ENCODE results near the gene CHMP4B. TPM values are rescaled to one million over a fixed set of nuclear protein-coding genes. Genes with fewer than 3 reads are reported as not detected.

Gene CHMP4B
- total RNA-seq, 4 donors from 2014 or later: 90.8 to 116 (median 100) TPM

GRCh38 chr20:33766686-33767085, 44.5 kb upstream of the CHMP4B start:
- Histone ChIP-seq H3K27me3 (no peaks in the 10 kb centered on the region), H3K36me3 (peaks cover 12 to 61% (median 34%) of the 10 kb centered on the region in 4 donors), H3K9me3 (no peaks in the 10 kb centered on the region), H3K27ac (replicated peaks in 1 of 4) (no peak overlapping the region), H3K4me1 (no peaks in the 10 kb centered on the region), H3K4me3 (no peak overlapping the region)
- intact Hi-C loops (cut with DNase I): no loop called here
- 93% methylated on average over 6 of the region's 9 CpGs for WGBS
- no peak for TF ChIP-seq POLR2AphosphoS5 (IDR thresholded peaks at IDR 0.05)
- TF ChIP-seq CTCF (IDR thresholded peaks at IDR 0.05): no peak
- no peak for TF ChIP-seq POLR2A (IDR thresholded peaks at IDR 0.05; ENCODE audit: low read depth)
- no peak for TF ChIP-seq EP300 (IDR thresholded peaks at IDR 0.05)
- no peak for DNase-seq (ENCODE audit: extremely low spot score)

GRCh38 chr20:33767777-33768138, 43.4 kb upstream of the CHMP4B start:
- Histone ChIP-seq H3K9me3 (no peaks in the 10 kb centered on the region), H3K27me3 (no peaks in the 10 kb centered on the region), H3K4me3 (no peak overlapping the region), H3K36me3 (peaks cover 12 to 59% (median 33%) of the 10 kb centered on the region in 4 donors), H3K4me1 (no peaks in the 10 kb centered on the region), H3K27ac (replicated peaks in 1 of 4) (no peak overlapping the region)
- 100% methylated on average over 2 of the region's 2 CpGs for WGBS
- intact Hi-C loops (cut with DNase I): no loop called here
- DNase-seq (ENCODE audit: extremely low spot score): no peak
- no peak for TF ChIP-seq POLR2A (IDR thresholded peaks at IDR 0.05; ENCODE audit: low read depth)
- TF ChIP-seq CTCF (IDR thresholded peaks at IDR 0.05): no peak
- TF ChIP-seq POLR2AphosphoS5 (IDR thresholded peaks at IDR 0.05): no peak
- TF ChIP-seq EP300 (IDR thresholded peaks at IDR 0.05): no peak

GRCh38 chr20:33769043-33769442, 42.1 kb upstream of the CHMP4B start:
- WGBS: 90% methylated on average over 3 of the region's 4 CpGs
- intact Hi-C loops (cut with DNase I): no loop called here
- TF ChIP-seq CTCF (IDR thresholded peaks at IDR 0.05) (no peak), POLR2A (IDR thresholded peaks at IDR 0.05; ENCODE audit: low read depth) (no peak), EP300 (IDR thresholded peaks at IDR 0.05) (no peak), POLR2AphosphoS5 (IDR thresholded peaks at IDR 0.05) (no peak)
- Histone ChIP-seq H3K27me3 (no peaks in the 10 kb centered on the region), H3K27ac (replicated peaks in 1 of 4) (no peak overlapping the region), H3K4me1 (no peaks in the 10 kb centered on the region), H3K4me3 (no peak overlapping the region), H3K36me3 (peaks cover 8 to 56% (median 32%) of the 10 kb centered on the region in 4 donors), H3K9me3 (no peaks in the 10 kb centered on the region)
- no peak for DNase-seq (ENCODE audit: extremely low spot score)

- Histone ChIP-seq H3K27me3 (no peaks in the 10 kb centered on the region), H3K36me3 (peaks cover 6 to 56% (median 32%) of the 10 kb centered on the region in 4 donors), H3K4me1 (no peaks in the 10 kb centered on the region), H3K4me3 (no peak overlapping the region), H3K27ac (replicated peaks in 1 of 4) (no peak overlapping the region), H3K9me3 (no peaks in the 10 kb centered on the region)
- TF ChIP-seq CTCF (IDR thresholded peaks at IDR 0.05): no peak
- no peak for TF ChIP-seq EP300 (IDR thresholded peaks at IDR 0.05)
- no peak for TF ChIP-seq POLR2AphosphoS5 (IDR thresholded peaks at IDR 0.05)
- TF ChIP-seq POLR2A (IDR thresholded peaks at IDR 0.05; ENCODE audit: low read depth): no peak
- no peak for DNase-seq (ENCODE audit: extremely low spot score)
- intact Hi-C loops (cut with DNase I): no loop called here
- WGBS: 89% methylated on average over 10 of the region's 10 CpGs
Measured at GRCh38 chr20:33770005-33770404, 41.1 kb upstream of the CHMP4B start.

GRCh38 chr20:33771938-33772337, 39.2 kb upstream of the CHMP4B start:
- WGBS: 92% methylated on average over 5 of the region's 5 CpGs
- intact Hi-C loops (cut with DNase I): no loop called here
- Histone ChIP-seq H3K36me3 (peaks cover 0 to 40% (median 25%) of the 10 kb centered on the region in 4 donors), H3K4me3 (no peak overlapping the region), H3K4me1 (no peaks in the 10 kb centered on the region), H3K9me3 (no peaks in the 10 kb centered on the region), H3K27me3 (no peaks in the 10 kb centered on the region), H3K27ac (replicated peaks in 1 of 4) (no peak overlapping the region)
- DNase-seq (ENCODE audit: extremely low spot score): no peak
- TF ChIP-seq POLR2AphosphoS5 (IDR thresholded peaks at IDR 0.05) (no peak), POLR2A (IDR thresholded peaks at IDR 0.05; ENCODE audit: low read depth) (no peak), CTCF (IDR thresholded peaks at IDR 0.05) (no peak), EP300 (IDR thresholded peaks at IDR 0.05) (no peak)

All from esophagus muscularis mucosa (tissue), 4 donors.